ENCODE data around the gene INSR.

- TF ChIP-seq CTCF (IDR thresholded peaks at IDR 0.05) (no peak), POLR2A (IDR thresholded peaks at IDR 0.05) (no peak)
These were observed 171.5 kb downstream of the INSR start for GRCh38 chr19:7122701-7123100.

All from thyroid gland (tissue), 4 donors.